Measurements from ENCODE around the gene TDRD9.

The TDRD9 gene

DNA sequence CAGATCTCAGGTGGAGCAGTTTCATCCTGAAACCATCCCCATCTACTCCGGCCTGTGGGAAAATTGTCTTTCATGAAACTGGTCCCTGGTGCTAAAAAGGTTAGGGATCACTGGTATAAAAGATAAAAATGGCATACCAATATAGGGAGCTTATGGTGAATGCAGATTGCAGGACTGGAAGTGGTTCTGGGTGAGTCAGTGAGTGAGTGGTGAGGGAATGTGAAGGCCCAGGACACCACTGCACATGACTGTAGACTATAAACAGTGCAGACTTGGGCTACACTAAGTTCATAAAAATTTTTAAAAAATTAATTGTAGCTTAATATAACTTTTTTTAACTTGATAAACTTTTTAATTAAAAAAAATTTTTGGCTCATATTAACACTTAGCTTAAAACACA is 81.0 kb downstream of the TDRD9 start:
- Histone ChIP-seq H3K23ac (ENCODE audit: low read length) (no peak overlapping the region), H2BK5ac (ENCODE audit: low read length) (no peak overlapping the region), H3K4ac (ENCODE audit: low read depth, low read length) (no peak overlapping the region), H3K79me1 (ENCODE audit: low read length) (no peaks in the 10 kb centered on the region), H3K18ac (ENCODE audit: low read length) (no peak overlapping the region), H4K8ac (ENCODE audit: low read depth, low read length) (no peak overlapping the region), H2BK15ac (replicated peaks; ENCODE audit: low read depth) (no peak overlapping the region), H4K5ac (ENCODE audit: low read length) (no peak overlapping the region), H3K36me3 (ENCODE audit: control insufficient read depth, insufficient read depth, low read length) (no peaks in the 10 kb centered on the region), H3K4me3 (ENCODE audit: low read length) (no peak overlapping the region), H3K9ac (ENCODE audit: low read length) (no peak overlapping the region), H3K79me2 (ENCODE audit: control insufficient read depth, insufficient read depth, low read length) (no peaks in the 10 kb centered on the region), H3K4me2 (ENCODE audit: low read length) (no peak overlapping the region), H3K27ac (ENCODE audit: low read depth, low read length) (no peak overlapping the region), H2BK120ac (ENCODE audit: low read depth, low read length) (no peak overlapping the region), H3K4me1 (ENCODE audit: control insufficient read depth, low read depth, low read length) (no peaks in the 10 kb centered on the region), H2AK5ac (ENCODE audit: low read length) (no peak overlapping the region), H3K56ac (ENCODE audit: low read length) (no peak overlapping the region), H3K27me3 (ENCODE audit: insufficient read depth, low read length, poor library complexity) (no peaks in the 10 kb centered on the region)
- no peak for DNase-seq
- WGBS (ENCODE audit: extremely low coverage, insufficient coverage, low lambda C conversion rate) = no CpG with 5 or more reads among the region's 1 CpG

DNA sequence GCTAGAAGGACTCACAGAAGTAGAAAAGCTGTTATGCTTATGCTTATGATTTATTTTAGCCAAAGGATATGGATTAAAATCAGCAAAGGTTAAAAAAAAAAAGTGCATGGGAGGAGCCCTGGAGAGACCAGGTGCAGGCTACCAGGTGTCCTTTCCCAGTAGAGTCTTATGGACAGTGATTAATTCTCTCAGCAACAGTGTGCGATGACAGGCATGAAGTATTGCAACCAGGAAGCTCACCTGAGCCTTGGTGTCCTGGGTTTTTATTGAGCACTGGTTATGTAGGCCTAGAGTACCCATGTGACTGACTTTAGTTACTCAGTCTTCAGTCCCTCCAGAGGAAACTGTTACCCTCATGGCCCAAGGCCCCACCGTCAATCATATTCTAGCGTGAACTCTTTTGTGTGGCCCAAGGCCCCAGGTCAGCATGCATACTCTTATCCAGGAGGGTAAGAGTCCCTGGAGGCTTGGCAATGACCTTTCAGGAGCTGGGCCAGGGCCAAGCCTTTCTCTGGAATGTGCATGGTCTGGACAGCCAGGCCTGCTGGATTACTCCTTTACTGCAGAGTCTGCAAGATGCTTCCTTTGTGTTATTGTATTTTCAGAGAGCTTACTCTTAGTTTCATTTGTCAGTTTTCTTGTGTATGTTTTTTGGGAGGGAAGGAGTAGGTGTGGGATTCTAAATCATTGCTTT is 83.7 kb downstream of the TDRD9 start:
- Histone ChIP-seq H3K79me2 (ENCODE audit: control insufficient read depth, insufficient read depth, low read length) (no peaks in the 10 kb centered on the region), H3K79me1 (ENCODE audit: low read length) (no peaks in the 10 kb centered on the region), H3K36me3 (ENCODE audit: control insufficient read depth, insufficient read depth, low read length) (no peaks in the 10 kb centered on the region), H3K23ac (ENCODE audit: low read length) (no peak overlapping the region), H4K8ac (ENCODE audit: low read depth, low read length) (no peak overlapping the region), H3K9ac (ENCODE audit: low read length) (no peak overlapping the region), H3K4me1 (ENCODE audit: control insufficient read depth, low read depth, low read length) (no peaks in the 10 kb centered on the region), H3K27me3 (ENCODE audit: insufficient read depth, low read length, poor library complexity) (no peaks in the 10 kb centered on the region), H2BK15ac (replicated peaks; ENCODE audit: low read depth) (no peak overlapping the region), H3K4ac (ENCODE audit: low read depth, low read length) (no peak overlapping the region), H3K27ac (ENCODE audit: low read depth, low read length) (no peak overlapping the region), H3K18ac (ENCODE audit: low read length) (no peak overlapping the region), H2AK5ac (ENCODE audit: low read length) (no peak overlapping the region), H2BK120ac (ENCODE audit: low read depth, low read length) (no peak overlapping the region), H3K4me2 (ENCODE audit: low read length) (no peak overlapping the region), H3K4me3 (ENCODE audit: low read length) (no peak overlapping the region), H4K5ac (ENCODE audit: low read length) (no peak overlapping the region), H2BK5ac (ENCODE audit: low read length) (no peak overlapping the region), H3K56ac (ENCODE audit: low read length) (no peak overlapping the region)
- no peak for DNase-seq
- no CpG with 5 or more reads among the region's 3 CpGs for WGBS (ENCODE audit: extremely low coverage, insufficient coverage, low lambda C conversion rate)

DNA sequence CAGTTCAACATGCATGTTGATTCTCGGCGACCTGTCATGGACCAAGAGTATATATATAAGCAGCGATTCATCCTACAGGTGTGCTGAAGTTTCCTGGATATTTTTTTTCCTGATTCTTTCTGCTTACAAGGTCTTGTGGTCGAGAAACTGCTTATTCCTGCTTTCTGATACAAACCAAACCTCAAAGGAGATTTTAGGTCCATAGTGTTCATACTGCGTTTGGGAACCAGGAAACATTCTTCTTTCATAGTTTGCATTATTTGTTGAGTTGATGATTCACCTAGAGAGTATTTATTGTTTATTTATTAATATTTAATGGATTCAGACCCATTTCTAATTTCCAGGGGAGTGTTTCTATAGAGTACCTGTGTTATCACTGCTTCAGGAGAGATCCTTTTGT is 86.5 kb downstream of the TDRD9 start:
- WGBS (ENCODE audit: extremely low coverage, insufficient coverage, low lambda C conversion rate) = no CpG with 5 or more reads among the region's 5 CpGs
- Histone ChIP-seq H3K56ac (ENCODE audit: low read length) (no peak overlapping the region), H4K5ac (ENCODE audit: low read length) (no peak overlapping the region), H3K36me3 (ENCODE audit: control insufficient read depth, insufficient read depth, low read length) (no peaks in the 10 kb centered on the region), H2BK15ac (replicated peaks; ENCODE audit: low read depth) (no peak overlapping the region), H2BK5ac (ENCODE audit: low read length) (no peak overlapping the region), H3K18ac (ENCODE audit: low read length) (no peak overlapping the region), H2AK5ac (ENCODE audit: low read length) (no peak overlapping the region), H3K4me2 (ENCODE audit: low read length) (no peak overlapping the region), H3K4me1 (ENCODE audit: control insufficient read depth, low read depth, low read length) (no peaks in the 10 kb centered on the region), H3K27me3 (ENCODE audit: insufficient read depth, low read length, poor library complexity) (no peaks in the 10 kb centered on the region), H3K23ac (ENCODE audit: low read length) (no peak overlapping the region), H3K4ac (ENCODE audit: low read depth, low read length) (no peak overlapping the region), H3K27ac (ENCODE audit: low read depth, low read length) (no peak overlapping the region), H3K9ac (ENCODE audit: low read length) (no peak overlapping the region), H3K4me3 (ENCODE audit: low read length) (no peak overlapping the region), H3K79me1 (ENCODE audit: low read length) (no peaks in the 10 kb centered on the region), H3K79me2 (ENCODE audit: control insufficient read depth, insufficient read depth, low read length) (no peaks in the 10 kb centered on the region), H2BK120ac (ENCODE audit: low read depth, low read length) (no peak overlapping the region), H4K8ac (ENCODE audit: low read depth, low read length) (no peak overlapping the region)
- DNase-seq = no peak

DNA sequence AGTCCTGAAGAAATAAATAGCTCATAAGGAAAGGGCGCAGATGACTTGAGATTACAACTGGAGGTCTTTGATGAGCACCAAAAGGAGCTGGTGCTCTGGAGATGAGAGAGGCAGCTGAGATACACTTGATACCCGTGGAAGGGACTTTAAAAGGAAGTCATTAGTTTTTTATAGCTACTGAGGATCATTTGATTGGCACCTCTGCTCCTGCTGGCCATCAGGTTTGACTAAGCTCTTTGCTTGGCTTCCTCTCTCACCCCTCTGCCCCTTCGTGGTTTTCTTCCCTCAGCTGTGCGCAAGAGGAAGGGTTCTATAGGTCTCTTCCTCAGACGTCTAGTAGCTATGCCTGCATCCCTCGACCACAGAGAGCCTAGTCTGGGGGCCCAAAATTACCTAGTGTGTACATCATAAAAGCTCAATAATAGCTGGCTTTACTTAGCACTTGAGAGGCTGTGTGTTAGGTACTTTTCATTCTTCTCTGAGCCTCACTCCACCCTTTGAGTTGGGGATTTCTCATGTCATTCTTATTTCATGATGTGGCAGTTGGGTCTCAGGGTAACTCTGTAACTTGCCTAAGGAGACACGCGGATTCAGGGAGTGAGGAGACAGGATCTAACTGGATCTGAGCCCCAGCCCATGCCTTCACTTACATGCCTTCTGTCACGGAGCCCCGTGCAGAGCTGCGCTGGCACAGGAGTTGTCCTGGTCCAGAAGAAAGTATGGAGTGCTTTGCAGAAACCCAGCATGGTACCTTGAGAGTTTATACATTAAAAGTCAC is 88.8 kb downstream of the TDRD9 start:
- Histone ChIP-seq H3K23ac (ENCODE audit: low read length) (no peak overlapping the region), H3K56ac (ENCODE audit: low read length) (no peak overlapping the region), H2BK15ac (replicated peaks; ENCODE audit: low read depth) (no peak overlapping the region), H3K36me3 (ENCODE audit: control insufficient read depth, insufficient read depth, low read length) (no peaks in the 10 kb centered on the region), H3K9ac (ENCODE audit: low read length) (no peak overlapping the region), H3K4me1 (ENCODE audit: control insufficient read depth, low read depth, low read length) (no peaks in the 10 kb centered on the region), H4K5ac (ENCODE audit: low read length) (no peak overlapping the region), H2BK5ac (ENCODE audit: low read length) (no peak overlapping the region), H3K4ac (ENCODE audit: low read depth, low read length) (no peak overlapping the region), H4K8ac (ENCODE audit: low read depth, low read length) (no peak overlapping the region), H3K4me2 (ENCODE audit: low read length) (no peak overlapping the region), H2BK120ac (ENCODE audit: low read depth, low read length) (no peak overlapping the region), H3K79me2 (ENCODE audit: control insufficient read depth, insufficient read depth, low read length) (no peaks in the 10 kb centered on the region), H3K27ac (ENCODE audit: low read depth, low read length) (no peak overlapping the region), H2AK5ac (ENCODE audit: low read length) (no peak overlapping the region), H3K27me3 (ENCODE audit: insufficient read depth, low read length, poor library complexity) (no peaks in the 10 kb centered on the region), H3K18ac (ENCODE audit: low read length) (no peak overlapping the region), H3K4me3 (ENCODE audit: low read length) (no peak overlapping the region), H3K79me1 (ENCODE audit: low read length) (no peaks in the 10 kb centered on the region)
- no CpG with 5 or more reads among the region's 11 CpGs for WGBS (ENCODE audit: extremely low coverage, insufficient coverage, low lambda C conversion rate)
- DNase-seq = no peak

DNA sequence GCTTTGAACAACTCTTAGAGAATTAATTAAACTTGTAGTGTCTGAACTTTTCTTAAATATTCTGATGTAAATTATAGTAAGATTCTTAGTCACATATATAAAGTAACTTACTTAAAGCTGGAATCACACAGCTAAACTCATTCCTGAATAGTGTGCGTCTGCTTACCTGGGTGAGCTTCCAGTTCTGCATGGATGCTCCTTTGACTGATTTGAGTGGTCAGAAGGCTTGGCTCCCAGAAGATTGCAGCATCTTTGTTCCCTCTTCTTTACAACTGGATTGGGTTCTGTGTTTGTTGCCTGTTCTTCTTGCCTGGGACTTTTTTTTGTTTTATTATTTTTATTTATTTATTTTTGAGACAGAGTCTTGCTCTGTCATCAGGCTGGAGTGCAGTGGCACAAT is 90.8 kb downstream of the TDRD9 start:
- Histone ChIP-seq H3K79me2 (ENCODE audit: control insufficient read depth, insufficient read depth, low read length) (no peaks in the 10 kb centered on the region), H3K27me3 (ENCODE audit: insufficient read depth, low read length, poor library complexity) (no peaks in the 10 kb centered on the region), H3K27ac (ENCODE audit: low read depth, low read length) (no peak overlapping the region), H2BK15ac (replicated peaks; ENCODE audit: low read depth) (no peak overlapping the region), H3K4me3 (ENCODE audit: low read length) (no peak overlapping the region), H3K4ac (ENCODE audit: low read depth, low read length) (no peak overlapping the region), H2AK5ac (ENCODE audit: low read length) (no peak overlapping the region), H3K36me3 (ENCODE audit: control insufficient read depth, insufficient read depth, low read length) (no peaks in the 10 kb centered on the region), H2BK5ac (ENCODE audit: low read length) (no peak overlapping the region), H3K4me1 (ENCODE audit: control insufficient read depth, low read depth, low read length) (no peaks in the 10 kb centered on the region), H4K8ac (ENCODE audit: low read depth, low read length) (no peak overlapping the region), H3K9ac (ENCODE audit: low read length) (no peak overlapping the region), H4K5ac (ENCODE audit: low read length) (no peak overlapping the region), H2BK120ac (ENCODE audit: low read depth, low read length) (no peak overlapping the region), H3K79me1 (ENCODE audit: low read length) (no peaks in the 10 kb centered on the region), H3K4me2 (ENCODE audit: low read length) (no peak overlapping the region), H3K23ac (ENCODE audit: low read length) (no peak overlapping the region), H3K18ac (ENCODE audit: low read length) (no peak overlapping the region), H3K56ac (ENCODE audit: low read length) (no peak overlapping the region)
- no peak for DNase-seq
- WGBS (ENCODE audit: extremely low coverage, insufficient coverage, low lambda C conversion rate) = no CpG with 5 or more reads among the region's 1 CpG
